Activated CD8-positive, alpha-beta memory T cell treated with anti-CD3 and anti-CD28 coated beads, Interleukin-2, amount 10 ng/mL, durations not matched to agents 7 days and 5 days (primary cell): ENCODE data around the gene MB21D2. TPM values are rescaled to one million over a fixed set of nuclear protein-coding genes. Genes with fewer than 3 reads are reported as not detected.

Experiments used
- ATAC-seq: fragments of 150-1000 bp; cut with Tn5 transposase; one replicate; pipeline ENCODE4 v1.10.0; 2021; ENCODE audit warnings: moderate library complexity
- CTCF ChIA-PET: fragments of 350-600 bp; sonication (Branson Sonifier 250); formaldehyde crosslinking; loops from one replicate; lab custom pipeline; 2021; ENCODE audit warnings: antibody characterized with exemption; lab: Charles Lee
- DNase-seq: peaks from one replicate; pipeline ENCODE4 v3.0.0-alpha.2; 2020
- H3K27ac Mint-ChIP-seq: one replicate; pipeline ENCODE4 v1.8.0; 2021; ENCODE audit warnings: mild to moderate bottlenecking, mixed read lengths
- H3K27me3 Mint-ChIP-seq: one replicate; pipeline ENCODE4 v1.8.0; 2021; ENCODE audit warnings: mixed read lengths
- H3K36me3 Mint-ChIP-seq: one replicate; pipeline ENCODE4 v1.8.0; 2021; ENCODE audit warnings: mild to moderate bottlenecking, mixed read lengths
- H3K4me1 Mint-ChIP-seq: one replicate; pipeline ENCODE4 v1.8.0; 2021; ENCODE audit warnings: mixed read lengths
- H3K4me3 Mint-ChIP-seq: one replicate; pipeline ENCODE4 v1.8.0; 2021; ENCODE audit warnings: mild to moderate bottlenecking, moderate library complexity, mixed read lengths
- H3K9me3 Mint-ChIP-seq: one replicate; pipeline ENCODE4 v1.8.0; 2022; ENCODE audit warnings: low read depth, mixed read lengths
- total RNA-seq, 2 experiments: library from RNA; stranded (reverse); gene quantifications; one replicate each; pipeline ENCODE4 v1.2.3, GENCODE V29; 2021

MB21D2 gene
- total RNA-seq, 2 experiments from 2014 or later: 2.7 to 7.0 TPM

- Mint-ChIP-seq H3K9me3 (peaks cover 3% of the 10 kb centered on the region), H3K27me3 (no peaks in the 10 kb centered on the region), H3K27ac (no peak overlapping the region), H3K4me3 (no peak overlapping the region), H3K4me1 (peaks cover under 1% of the 10 kb centered on the region), H3K36me3 (no peaks in the 10 kb centered on the region)
- no peak for ATAC-seq
- no peak for DNase-seq
- CTCF ChIA-PET: no interaction called here
These were observed 91.2 kb downstream of the MB21D2 start for GRCh38 chr3:192826214-192827006.

GRCh38 chr3:192825657-192826200 is 91.9 kb downstream of the MB21D2 start:
- H3K4me3 Mint-ChIP-seq: no peak overlapping the region
- DNase-seq: no peak
- peaks cover 3% of the 10 kb centered on the region for H3K9me3 Mint-ChIP-seq
- no peaks in the 10 kb centered on the region for H3K27me3 Mint-ChIP-seq
- CTCF ChIA-PET: no interaction called here
- H3K36me3 Mint-ChIP-seq: no peaks in the 10 kb centered on the region
- no peaks in the 10 kb centered on the region for H3K4me1 Mint-ChIP-seq
- no peak for ATAC-seq
- no peak overlapping the region for H3K27ac Mint-ChIP-seq

GRCh38 chr3:192825216-192825615 is 92.4 kb downstream of the MB21D2 start:
- CTCF ChIA-PET: no interaction called here
- H3K9me3 Mint-ChIP-seq: peaks cover 3% of the 10 kb centered on the region
- H3K4me1 Mint-ChIP-seq: no peaks in the 10 kb centered on the region

GRCh38 chr3:192824313-192824712 is 93.3 kb downstream of the MB21D2 start:
- Mint-ChIP-seq H3K36me3 (no peaks in the 10 kb centered on the region), H3K4me3 (no peak overlapping the region), H3K27ac (no peak overlapping the region), H3K9me3 (peaks cover 3% of the 10 kb centered on the region), H3K27me3 (no peaks in the 10 kb centered on the region), H3K4me1 (peaks cover under 1% of the 10 kb centered on the region)
- CTCF ChIA-PET: interaction anchor here (1.1 kb wide), 1 partner anchor 84 kb away, joined by 3 read pairs; no protein-coding TSS in a partner anchor
- DNase-seq: no peak
- no peak for ATAC-seq

More at GRCh38 chr3:192825216-192825615, 92.4 kb downstream of the MB21D2 start:
- Mint-ChIP-seq H3K27ac (no peak overlapping the region), H3K36me3 (no peaks in the 10 kb centered on the region), H3K4me3 (no peak overlapping the region), H3K27me3 (no peaks in the 10 kb centered on the region)
- DNase-seq (no peak), ATAC-seq (no peak)

- peaks cover 2% of the 10 kb centered on the region for H3K27me3 Mint-ChIP-seq
- H3K9me3 Mint-ChIP-seq: no peaks in the 10 kb centered on the region
- no peak for ATAC-seq
- no peak for DNase-seq
- no peaks in the 10 kb centered on the region for H3K36me3 Mint-ChIP-seq
- no peak overlapping the region for H3K27ac Mint-ChIP-seq
- CTCF ChIA-PET: no interaction called here
- H3K4me3 Mint-ChIP-seq: no peak overlapping the region
- H3K4me1 Mint-ChIP-seq: peaks cover 25% of the 10 kb centered on the region
These were observed 96.5 kb downstream of the MB21D2 start for GRCh38 chr3:192821161-192821560.

GRCh38 chr3:192820161-192820560 is 97.5 kb downstream of the MB21D2 start:
- Mint-ChIP-seq H3K27me3 (peaks cover 6% of the 10 kb centered on the region), H3K9me3 (no peaks in the 10 kb centered on the region), H3K36me3 (no peaks in the 10 kb centered on the region), H3K4me1 (peaks cover 25% of the 10 kb centered on the region), H3K4me3 (no peak overlapping the region), H3K27ac (no peak overlapping the region)
- ATAC-seq (no peak), DNase-seq (no peak)
- CTCF ChIA-PET: interaction anchor here (1.2 kb wide), 1 partner anchor 221 kb away, joined by 4 read pairs; no protein-coding TSS in a partner anchor

- no peak for DNase-seq
- CTCF ChIA-PET: interaction anchor here (1.2 kb wide), 1 partner anchor 222 kb away, joined by 4 read pairs; no protein-coding TSS in a partner anchor
- H3K4me1 Mint-ChIP-seq: peaks cover 25% of the 10 kb centered on the region
- no peak overlapping the region for H3K4me3 Mint-ChIP-seq
- no peaks in the 10 kb centered on the region for H3K9me3 Mint-ChIP-seq
- ATAC-seq: peak; percentile 47
- H3K27me3 Mint-ChIP-seq: peaks cover 8% of the 10 kb centered on the region
- no peaks in the 10 kb centered on the region for H3K36me3 Mint-ChIP-seq
- no peak overlapping the region for H3K27ac Mint-ChIP-seq
These were observed 98.6 kb downstream of the MB21D2 start for GRCh38 chr3:192819001-192819569.

- H3K9me3 Mint-ChIP-seq: no peaks in the 10 kb centered on the region
- DNase-seq (no peak), ATAC-seq (no peak)
- H3K27ac Mint-ChIP-seq: peak overlapping the region; percentile 33
- H3K27me3 Mint-ChIP-seq: peaks cover 11% of the 10 kb centered on the region
- H3K4me1 Mint-ChIP-seq: peaks cover 25% of the 10 kb centered on the region
- CTCF ChIA-PET: interaction anchor here (1.9 to 4.1 kb wide), 3 partner anchors 97 to 223 kb away, joined by 5 to 34 read pairs (median 9); partner anchors contain the start of gene MB21D2
- H3K36me3 Mint-ChIP-seq: no peaks in the 10 kb centered on the region
- H3K4me3 Mint-ChIP-seq: no peak overlapping the region
These were observed 99.5 kb downstream of the MB21D2 start for GRCh38 chr3:192818126-192818525.

- ATAC-seq (no peak), DNase-seq (no peak)
- Mint-ChIP-seq H3K4me3 (no peak overlapping the region), H3K27ac (no peak overlapping the region), H3K4me1 (peaks cover 25% of the 10 kb centered on the region), H3K27me3 (peaks cover 12% of the 10 kb centered on the region), H3K36me3 (no peaks in the 10 kb centered on the region), H3K9me3 (no peaks in the 10 kb centered on the region)
- CTCF ChIA-PET: interaction anchor here (1.0 to 4.1 kb wide), 6 partner anchors 96 to 755 kb away, joined by 3 to 34 read pairs (median 4); partner anchors contain the start of gene MB21D2
These were observed 100.2 kb downstream of the MB21D2 start for GRCh38 chr3:192817506-192817905.

GRCh38 chr3:192817053-192817452 is 100.6 kb downstream of the MB21D2 start:
- peak; percentile 60 for ATAC-seq

GRCh38 chr3:192816351-192816750 is 101.3 kb downstream of the MB21D2 start:
- Mint-ChIP-seq H3K36me3 (no peaks in the 10 kb centered on the region), H3K4me1 (peaks cover 25% of the 10 kb centered on the region), H3K27me3 (peaks cover 17% of the 10 kb centered on the region), H3K4me3 (no peak overlapping the region), H3K9me3 (no peaks in the 10 kb centered on the region), H3K27ac (no peak overlapping the region)
- ATAC-seq (no peak), DNase-seq (no peak)
- CTCF ChIA-PET: interaction anchor here (0.8 to 4.1 kb wide), 9 partner anchors 38 to 756 kb away, joined by 3 to 34 read pairs (median 4); partner anchors contain the start of gene MB21D2

More at GRCh38 chr3:192817053-192817452, 100.6 kb downstream of the MB21D2 start:
- CTCF ChIA-PET: interaction anchor here (0.8 to 4.1 kb wide), 7 partner anchors 97 to 755 kb away, joined by 3 to 34 read pairs (median 4); partner anchors contain the start of gene MB21D2
- Mint-ChIP-seq H3K36me3 (no peaks in the 10 kb centered on the region), H3K4me1 (peaks cover 25% of the 10 kb centered on the region), H3K27me3 (peaks cover 15% of the 10 kb centered on the region), H3K27ac (peak overlapping the region; percentile 57), H3K9me3 (no peaks in the 10 kb centered on the region), H3K4me3 (no peak overlapping the region)
- DNase-seq: no peak

GRCh38 chr3:192812743-192813383 is 104.8 kb downstream of the MB21D2 start:
- no peak overlapping the region for H3K27ac Mint-ChIP-seq
- CTCF ChIA-PET: interaction anchor here (0.7 to 2.5 kb wide), 8 partner anchors 10 to 760 kb away, joined by 3 to 16 read pairs (median 5); partner anchors contain the start of gene MB21D2
- no peak for ATAC-seq
- no peak overlapping the region for H3K4me3 Mint-ChIP-seq
- H3K4me1 Mint-ChIP-seq: peaks cover 11% of the 10 kb centered on the region
- no peak for DNase-seq
- peaks cover 24% of the 10 kb centered on the region for H3K27me3 Mint-ChIP-seq
- no peaks in the 10 kb centered on the region for H3K9me3 Mint-ChIP-seq
- no peaks in the 10 kb centered on the region for H3K36me3 Mint-ChIP-seq

GRCh38 chr3:192805711-192806110 is 111.9 kb downstream of the MB21D2 start:
- CTCF ChIA-PET: interaction anchor here (0.9 kb wide), 1 partner anchor 339 kb away, joined by 3 read pairs; no protein-coding TSS in a partner anchor
- Mint-ChIP-seq H3K4me3 (no peak overlapping the region), H3K27me3 (peaks cover 5% of the 10 kb centered on the region), H3K9me3 (no peaks in the 10 kb centered on the region), H3K27ac (no peak overlapping the region), H3K36me3 (no peaks in the 10 kb centered on the region), H3K4me1 (no peaks in the 10 kb centered on the region)
- DNase-seq (no peak), ATAC-seq (no peak)
